Brain microvascular endothelial cell (primary cell): Measurements from ENCODE around the gene STING1.
A peak's percentile ranks its signal among the peaks of the same experiment; 100 is the strongest.

ENCODE experiments used
- DNase-seq: peaks from one replicate; pipeline ENCODE4 v3.0.0-alpha.2; 2020
- H3K27ac ChIP-seq: fragments of 250-450 bp; sonication (Bioruptor Pico); 2 replicates; pipeline ENCODE4 v1.5.1; 2020; ENCODE audit warnings: mild to moderate bottlenecking, moderate library complexity
- H3K27me3 ChIP-seq: fragments of 250-450 bp; sonication (Bioruptor Pico); replicated peaks from 2 replicates; pipeline ENCODE4 v1.5.1; 2020; ENCODE audit warnings: mild to moderate bottlenecking
- H3K36me3 ChIP-seq: fragments of 250-450 bp; sonication (Bioruptor Pico); replicated peaks from 2 replicates; pipeline ENCODE4 v1.5.1; 2020; ENCODE audit warnings: mild to moderate bottlenecking
- H3K4me3 ChIP-seq: 2 replicates; pipeline ENCODE4 v1.5.1; 2011; ENCODE audit warnings: low read depth, mild to moderate bottlenecking, control low read depth, low read length, moderate library complexity
- CTCF ChIP-seq: IDR thresholded peaks from 2 replicates; pipeline ENCODE4 v1.5.1; 2011; ENCODE audit warnings: low read depth, mild to moderate bottlenecking, moderate library complexity, low read length, control low read depth, inconsistent platforms; ENCODE audit errors: missing control alignments
- in situ Hi-C: cut with HindIII; loops from 2 replicates; pipeline ENCODE4 v1.10.0; 2017; ENCODE audit warnings: low sequenced_read_pairs, low pct_ligation_motif_present

Gene STING1

GRCh38 chr5:139524940-139525585 is 42.5 kb upstream of the STING1 start:
- no peaks in the 10 kb centered on the region for H3K27me3 ChIP-seq
- DNase-seq: no peak
- no peak for TF ChIP-seq CTCF
- no peaks in the 10 kb centered on the region for H3K36me3 ChIP-seq
- no peak overlapping the region for H3K27ac ChIP-seq
- H3K4me3 ChIP-seq: no peak overlapping the region
- in situ Hi-C loops: no loop called here

- Histone ChIP-seq H3K36me3 (no peaks in the 10 kb centered on the region), H3K27ac (no peak overlapping the region), H3K4me3 (no peak overlapping the region), H3K27me3 (no peaks in the 10 kb centered on the region)
- no peak for TF ChIP-seq CTCF
- DNase-seq: no peak
- in situ Hi-C loops: no loop called here
Observed at GRCh38 chr5:139524446-139524845, 41.9 kb upstream of the STING1 start.

GRCh38 chr5:139523635-139524445 is 41.3 kb upstream of the STING1 start:
- TF ChIP-seq CTCF: no peak
- in situ Hi-C loops: no loop called here
- Histone ChIP-seq H3K4me3 (no peak overlapping the region), H3K27ac (no peak overlapping the region), H3K36me3 (no peaks in the 10 kb centered on the region), H3K27me3 (no peaks in the 10 kb centered on the region)
- no peak for DNase-seq

GRCh38 chr5:139517683-139518564 is 35.4 kb upstream of the STING1 start:
- H3K27me3 ChIP-seq: no peaks in the 10 kb centered on the region
- DNase-seq: peak; percentile 79
- H3K27ac ChIP-seq: peak overlapping the region; percentile 2
- no peaks in the 10 kb centered on the region for H3K36me3 ChIP-seq
- in situ Hi-C loops: loop anchor here (10.0 kb wide), 1 partner anchor 103 kb away; no protein-coding TSS in a partner anchor
- peak; percentile 79 for TF ChIP-seq CTCF
- H3K4me3 ChIP-seq: peak overlapping the region; percentile 63

GRCh38 chr5:139514486-139514856 is 31.9 kb upstream of the STING1 start:
- Histone ChIP-seq H3K4me3 (no peak overlapping the region), H3K36me3 (no peaks in the 10 kb centered on the region), H3K27ac (no peak overlapping the region), H3K27me3 (no peaks in the 10 kb centered on the region)
- no peak for DNase-seq
- TF ChIP-seq CTCF: no peak
- in situ Hi-C loops: loop anchor here (10.0 kb wide), 1 partner anchor 100 kb away; no protein-coding TSS in a partner anchor
